Measurements from ENCODE around the gene WDFY2.

WDFY2 gene

DNA sequence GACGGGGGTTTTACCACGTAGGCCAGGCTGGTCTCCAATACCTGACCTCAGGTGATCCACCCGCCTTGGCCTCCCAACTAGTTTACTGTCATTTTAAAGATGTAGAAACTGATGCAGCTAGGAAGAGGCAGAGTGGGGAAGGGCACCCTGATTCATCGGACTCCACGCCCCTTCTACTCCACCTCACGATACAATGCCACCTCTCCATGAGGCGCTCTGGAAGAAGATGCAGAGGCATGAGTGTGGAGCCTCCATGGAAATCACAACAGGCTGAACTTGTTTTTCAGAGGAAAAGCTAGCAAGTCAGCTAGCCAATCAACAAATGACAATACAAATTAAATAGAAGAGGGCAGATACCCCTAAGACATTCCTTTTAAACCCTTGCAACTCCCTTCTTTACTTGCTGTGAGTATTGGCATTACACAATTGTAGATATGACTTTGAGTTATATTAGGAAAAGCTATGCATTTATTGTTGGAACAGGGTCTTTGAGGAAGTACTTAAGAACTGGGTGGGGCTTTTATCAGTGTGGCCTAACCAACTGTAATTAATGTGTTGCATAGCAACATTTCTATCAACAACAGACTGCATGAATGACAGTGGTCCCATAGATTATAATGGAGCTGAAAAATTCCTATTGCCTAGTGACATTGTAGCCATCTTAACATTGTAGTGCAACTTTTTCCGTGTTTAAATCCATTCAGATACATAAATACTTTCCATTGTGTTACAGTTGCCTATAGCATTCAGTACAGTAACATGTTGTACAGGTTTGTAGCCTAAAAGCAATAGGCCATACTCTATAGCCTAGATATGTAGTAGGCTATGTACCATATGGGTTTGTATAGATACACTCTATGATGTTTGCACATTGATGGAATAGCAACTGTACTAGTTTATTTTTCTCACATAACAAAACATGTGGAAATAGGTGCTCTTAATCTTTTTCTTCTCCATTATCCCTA is 17.6 kb downstream of the WDFY2 start:
- DNase-seq = no peak

DNA sequence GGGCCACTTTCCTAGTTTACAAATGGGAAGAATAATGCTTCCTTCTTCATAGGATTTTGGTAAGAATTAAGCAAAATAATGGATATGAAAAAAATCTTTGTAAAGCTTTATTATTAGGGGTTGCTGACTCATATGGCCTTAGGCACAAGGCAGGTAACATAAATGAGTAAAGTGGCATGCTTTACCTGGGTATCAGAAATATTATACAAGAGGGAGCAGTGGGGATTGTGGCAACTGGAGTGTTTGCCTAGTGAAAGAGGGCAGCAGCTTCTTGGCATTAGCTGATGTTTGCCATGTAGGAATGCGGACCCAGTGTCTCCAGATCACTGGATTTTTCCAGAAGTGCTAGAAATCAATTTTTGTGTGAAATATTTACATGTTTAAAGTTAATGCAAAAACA is 19.5 kb downstream of the WDFY2 start:
- DNase-seq = no peak

DNA sequence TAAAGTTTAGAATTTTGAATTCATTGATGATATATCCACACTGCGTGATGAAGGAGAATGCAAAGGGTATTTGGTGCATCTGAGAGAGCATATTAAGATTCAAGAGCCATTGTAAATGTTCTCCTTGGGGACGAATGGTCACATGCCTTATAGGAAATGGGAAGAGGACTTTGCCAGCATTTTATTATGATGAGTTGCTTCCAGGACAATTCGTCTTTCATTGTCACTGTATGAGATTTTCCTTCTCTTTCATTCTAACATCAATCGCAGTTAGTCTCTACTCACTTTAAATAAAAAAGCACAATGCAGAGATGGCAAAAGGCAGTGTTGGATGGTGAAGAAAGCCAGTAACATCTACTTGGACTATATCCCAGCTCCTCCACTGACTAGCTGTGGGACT is 21.4 kb downstream of the WDFY2 start:
- no peak for DNase-seq

DNA sequence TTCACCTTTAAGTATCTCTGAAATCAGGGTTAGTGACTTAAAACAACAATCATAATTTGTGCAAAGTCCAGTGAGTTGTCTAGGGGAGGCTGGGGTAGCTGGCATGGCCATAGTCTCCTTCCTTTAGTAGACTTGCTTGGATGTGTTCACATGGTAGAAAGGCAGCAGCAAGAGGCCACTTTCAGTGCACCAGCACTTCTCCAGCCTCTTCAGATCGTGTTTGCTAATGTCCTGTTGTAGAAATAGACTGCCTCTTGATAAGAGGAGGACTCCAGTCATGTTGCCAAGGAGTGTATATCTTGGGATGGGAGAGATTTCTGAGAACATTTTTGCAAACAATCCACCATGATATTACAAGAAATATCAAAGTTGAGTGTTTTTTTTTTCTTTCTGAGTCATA is 22.9 kb downstream of the WDFY2 start:
- peak; percentile 47 for DNase-seq

DNA sequence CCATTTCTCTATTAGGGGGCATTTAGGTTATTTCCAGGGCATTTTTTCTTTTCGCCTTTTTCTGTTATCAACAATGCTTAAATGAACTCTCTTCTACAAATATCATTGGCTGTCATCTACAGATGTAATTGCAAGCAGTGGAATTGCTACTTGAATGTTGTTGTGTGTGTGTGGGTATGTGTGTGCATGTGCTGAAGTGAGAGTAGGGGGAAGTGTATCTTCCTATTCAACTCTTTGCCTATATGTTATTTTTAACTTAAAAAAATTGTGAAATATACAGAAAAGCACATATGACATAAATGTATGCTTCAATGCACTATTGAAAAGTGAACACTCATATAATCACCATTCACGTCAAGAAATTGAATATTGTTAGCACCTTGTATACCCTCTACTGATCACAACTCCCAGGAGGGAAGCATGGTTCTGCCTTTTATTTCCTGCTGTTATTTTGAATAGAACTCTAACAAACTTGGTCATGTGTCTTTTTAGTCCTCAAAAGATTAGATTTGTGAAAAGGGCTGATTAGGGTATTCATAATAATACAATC is 24.7 kb downstream of the WDFY2 start:
- DNase-seq = no peak

DNA sequence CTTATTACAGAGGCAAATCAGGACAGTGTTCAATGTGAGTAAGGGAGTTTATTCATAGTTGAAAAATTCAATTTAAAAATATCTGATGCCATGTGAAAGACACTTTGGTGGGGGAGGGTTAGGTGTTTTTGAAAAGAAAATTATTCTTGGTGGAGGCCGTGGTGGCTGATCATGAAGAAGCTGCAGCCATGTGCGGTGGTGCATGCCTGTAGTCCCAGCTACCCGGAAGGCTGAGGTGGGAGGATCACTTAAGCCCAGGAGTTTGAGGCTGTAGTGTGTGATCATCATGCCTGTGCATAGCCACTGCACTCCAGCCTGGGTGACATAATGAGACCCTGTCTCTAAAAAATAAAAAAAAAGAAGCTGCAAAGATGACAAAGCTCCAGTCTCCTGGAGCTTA is 28.6 kb downstream of the WDFY2 start:
- DNase-seq = no peak

DNA sequence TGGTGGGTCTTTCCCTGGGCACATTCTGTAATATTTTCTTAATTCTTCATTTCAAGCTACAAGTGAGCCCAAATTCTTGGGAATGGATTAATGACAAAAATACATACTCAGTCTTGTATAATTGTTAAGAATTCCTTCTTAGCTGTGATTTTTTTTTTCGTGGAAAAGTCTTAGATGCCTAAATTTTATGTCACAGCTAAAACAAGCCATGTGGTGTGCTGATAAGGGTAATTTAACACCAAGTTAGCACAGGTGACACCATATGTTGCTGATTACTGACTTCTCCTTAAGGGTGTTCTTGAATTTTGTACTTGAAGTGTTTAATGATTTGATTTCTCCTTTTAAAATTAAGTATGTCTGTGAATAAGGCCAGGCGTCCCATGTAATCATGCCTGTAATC is 29.3 kb downstream of the WDFY2 start:
- DNase-seq = no peak

DNA sequence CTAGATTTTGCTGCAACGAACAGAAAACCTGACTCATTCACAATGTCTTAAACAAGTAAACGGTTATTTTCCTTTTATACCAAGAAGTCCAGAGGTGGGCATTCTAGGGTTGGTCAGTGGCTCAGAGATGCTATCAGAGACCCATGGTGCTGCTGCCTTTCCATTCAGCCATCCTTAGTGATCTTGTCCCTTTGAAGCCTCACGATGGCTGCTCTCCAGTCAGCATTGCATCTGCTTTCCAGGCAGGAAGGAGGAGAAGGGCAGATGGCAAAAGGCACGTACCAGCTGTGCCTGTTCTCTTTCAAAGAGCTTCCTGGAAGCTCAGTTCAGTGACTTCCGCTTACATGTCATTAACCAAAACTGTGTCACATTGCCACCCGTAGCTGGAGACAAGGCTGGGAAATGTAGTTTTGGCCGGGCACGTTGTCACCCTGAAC is 30.1 kb downstream of the WDFY2 start:
- DNase-seq = peak; percentile 62

DNA sequence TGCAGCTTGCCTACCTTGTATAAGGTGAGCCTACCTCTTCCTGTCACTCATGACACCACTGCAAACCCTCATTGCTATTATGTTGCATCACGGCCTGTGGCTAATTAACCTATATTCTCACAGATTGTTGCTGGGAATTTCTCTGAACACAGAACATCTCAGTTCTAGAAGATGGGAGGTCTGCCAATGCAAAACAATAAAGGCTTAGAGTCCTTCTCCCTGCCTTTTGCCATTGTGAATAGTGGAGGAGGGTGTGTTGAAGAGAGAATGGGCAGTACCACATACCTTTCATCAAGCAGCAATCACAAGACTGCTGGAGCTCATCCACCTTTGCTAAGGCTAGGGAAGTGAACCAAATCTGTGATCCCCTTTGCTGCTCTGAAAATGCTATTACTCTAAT is 34.4 kb downstream of the WDFY2 start:
- DNase-seq = no peak

DNA sequence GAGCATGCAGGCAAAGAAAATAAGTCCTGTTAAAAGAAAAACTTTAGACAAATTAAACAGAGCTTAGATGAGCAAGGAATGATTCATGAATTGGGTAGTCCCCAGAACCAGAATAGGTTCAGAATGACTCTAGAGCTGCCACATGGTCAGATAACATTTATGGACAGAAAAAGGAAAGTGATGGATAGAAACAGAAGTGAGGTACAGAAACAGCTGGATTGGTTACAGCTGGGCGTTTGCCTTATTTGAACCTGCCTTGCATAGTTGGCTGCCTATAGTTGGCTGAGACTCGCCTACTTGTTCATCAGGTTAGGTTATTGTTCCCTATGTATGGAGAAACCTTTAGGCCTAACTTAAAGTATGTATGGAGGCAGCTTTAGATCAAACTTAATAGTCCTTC is 35.4 kb downstream of the WDFY2 start:
- peak; percentile 81 for DNase-seq

DNA sequence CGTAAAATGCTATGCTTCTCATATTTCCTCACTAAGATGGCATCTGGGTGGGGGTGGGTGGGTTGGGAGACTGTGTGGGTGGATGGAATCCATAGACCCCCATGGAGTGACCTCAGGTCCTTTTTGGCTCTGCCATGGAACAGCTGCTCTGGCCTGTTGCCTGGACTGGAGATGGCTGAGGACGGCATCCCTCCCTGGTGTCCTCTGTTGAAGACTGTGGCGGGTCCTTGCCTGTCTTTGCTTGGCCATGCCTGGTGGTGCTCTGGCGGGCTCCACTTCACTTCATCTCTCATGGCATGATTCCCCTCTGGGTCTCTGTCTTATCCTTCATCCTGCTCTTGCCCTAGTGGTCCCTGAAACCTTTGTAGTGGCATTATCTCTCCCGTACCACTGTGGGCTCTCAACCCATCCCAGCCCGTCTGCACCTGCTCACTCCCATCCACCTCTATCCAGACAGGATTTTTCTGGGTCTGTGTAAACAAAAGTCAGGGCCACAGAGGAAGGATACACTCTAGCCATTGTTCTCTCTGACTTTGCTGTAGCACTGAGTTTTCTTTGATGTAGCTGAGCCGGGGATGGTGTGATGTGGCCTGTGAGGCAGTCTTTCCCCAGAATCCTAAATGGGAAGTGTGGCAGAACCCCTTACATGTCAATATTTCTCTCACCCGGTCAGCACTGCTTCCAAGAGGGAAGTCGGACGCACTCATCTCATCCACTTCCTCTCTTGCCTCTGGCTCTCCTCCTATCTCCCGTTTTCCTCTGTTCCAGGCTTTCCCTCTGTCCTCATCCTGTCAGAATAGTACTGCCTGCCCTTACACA is 36.1 kb downstream of the WDFY2 start:
- DNase-seq = no peak

DNA sequence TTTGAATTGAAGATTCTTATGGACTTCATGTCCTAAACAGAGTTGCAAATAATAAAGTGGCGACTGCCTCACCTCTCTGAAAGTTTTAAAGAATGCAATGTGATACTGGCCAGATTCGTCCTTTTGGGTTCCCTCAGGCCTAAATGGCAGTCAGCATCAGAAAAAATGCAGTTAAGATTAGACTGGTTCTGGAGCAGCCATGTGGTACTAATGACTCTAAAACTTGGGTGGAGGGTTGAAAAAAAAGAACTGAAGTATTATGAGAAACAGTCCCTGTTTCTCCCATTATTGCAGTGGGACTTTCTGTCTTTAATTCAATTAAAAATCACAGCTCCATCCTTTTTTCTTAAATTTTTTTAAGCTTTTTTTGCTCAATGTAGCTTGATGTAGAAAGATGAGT is 37.3 kb downstream of the WDFY2 start:
- DNase-seq = no peak

DNA sequence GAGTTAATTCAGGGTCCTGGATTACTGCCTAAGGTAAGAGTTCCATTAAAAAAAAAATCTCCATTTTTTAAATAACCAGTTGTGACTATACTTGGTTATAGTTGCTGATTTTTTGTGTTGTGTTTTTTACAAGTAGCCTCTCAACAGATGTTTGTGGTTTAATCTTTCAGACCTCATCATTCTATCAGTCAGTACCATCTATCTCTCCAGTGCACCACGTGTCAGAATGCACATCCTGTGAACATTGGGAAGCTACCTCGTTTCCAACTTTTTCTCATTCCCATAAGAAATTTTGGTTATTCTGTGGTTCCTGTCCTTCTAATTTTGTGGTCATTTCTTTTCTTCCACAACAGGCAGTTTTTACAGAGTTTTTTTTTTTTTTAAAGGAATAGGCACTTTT is 39.2 kb downstream of the WDFY2 start:
- DNase-seq = no peak

DNA sequence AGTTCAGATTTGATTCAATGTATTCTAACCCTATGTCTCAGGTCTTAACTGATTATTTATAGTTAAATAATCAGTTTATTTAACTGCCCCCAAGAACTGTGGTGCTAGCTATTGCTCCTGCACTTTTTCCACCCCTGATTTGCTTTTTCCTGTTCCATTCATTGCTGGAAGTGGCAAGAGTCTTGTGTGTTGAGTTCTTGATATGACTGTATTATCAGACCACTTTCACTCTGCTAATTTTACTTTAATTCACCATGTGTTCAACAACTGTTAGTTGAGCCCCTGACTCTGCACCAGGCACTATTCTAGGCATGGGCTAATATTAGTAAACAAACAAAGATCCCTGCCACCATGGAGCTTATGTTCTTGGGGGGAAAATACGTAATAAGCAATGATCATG is 39.9 kb downstream of the WDFY2 start:
- DNase-seq = no peak

DNA sequence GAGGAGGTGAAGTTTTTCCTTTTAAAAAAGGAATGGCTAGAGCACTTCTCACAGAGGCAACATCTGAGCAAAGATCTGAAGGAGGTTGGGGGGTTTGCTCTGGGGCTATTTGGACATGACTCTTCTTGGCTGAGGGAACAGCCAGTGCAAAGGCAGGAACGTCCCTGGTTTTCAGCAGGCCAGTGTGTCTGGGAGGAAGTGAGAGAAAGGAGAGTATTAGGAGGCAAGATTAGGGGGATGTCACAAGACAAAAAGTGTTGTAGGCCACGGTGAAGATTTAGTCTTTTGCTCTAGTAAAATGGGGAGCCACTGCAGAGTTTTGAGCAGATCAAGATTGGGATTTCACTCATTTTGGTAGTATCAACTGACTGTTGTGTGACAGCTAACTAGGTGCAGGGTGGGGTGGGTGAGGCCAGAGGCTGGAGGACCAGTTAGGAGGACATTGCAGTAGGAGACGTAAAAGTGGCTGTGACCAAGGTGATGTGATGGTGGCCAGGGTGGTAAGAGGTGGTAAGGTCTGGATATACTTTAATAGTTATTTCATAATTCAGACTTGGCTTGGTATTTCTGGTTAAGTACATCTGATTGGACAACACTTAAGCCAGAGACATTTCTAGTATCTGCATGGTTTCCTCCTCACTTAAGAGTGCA is 40.6 kb downstream of the WDFY2 start:
- no peak for DNase-seq

DNA sequence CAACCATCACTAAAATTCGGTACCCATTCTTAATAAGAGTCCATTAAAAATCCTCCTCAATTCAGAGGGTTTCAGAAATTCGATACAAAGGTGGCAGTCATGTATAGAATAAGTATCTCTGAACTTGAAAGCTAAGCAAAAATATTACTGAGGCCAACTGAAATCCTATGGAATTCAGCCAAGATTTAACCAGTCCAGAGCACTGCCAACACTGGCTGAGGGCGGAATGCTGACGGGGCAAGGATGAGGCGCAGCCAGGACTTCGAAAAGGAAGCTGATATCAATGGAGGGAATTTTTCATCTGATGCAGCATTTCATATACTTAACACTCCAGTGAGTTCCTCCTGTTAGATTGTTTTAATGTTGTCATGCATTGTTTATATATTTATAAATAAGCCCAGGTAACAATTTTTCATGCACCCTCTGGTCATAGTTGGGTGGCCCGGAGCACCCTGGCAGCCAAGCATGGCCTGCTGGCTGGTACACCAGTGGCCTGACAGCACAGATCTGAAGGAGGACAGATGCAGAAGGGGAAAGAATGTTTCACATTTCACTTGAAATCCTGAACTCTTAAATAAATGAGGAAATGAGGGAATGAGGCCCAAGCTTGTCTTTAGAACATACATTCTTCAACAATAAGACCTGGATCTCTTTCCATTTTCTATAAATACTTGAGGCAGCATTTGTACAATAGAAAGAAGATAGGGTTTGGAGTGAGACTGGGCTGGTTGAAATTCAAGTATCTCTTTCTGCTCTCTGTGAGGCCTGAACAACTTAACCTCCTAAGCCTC is 41.5 kb downstream of the WDFY2 start:
- DNase-seq = no peak

DNA sequence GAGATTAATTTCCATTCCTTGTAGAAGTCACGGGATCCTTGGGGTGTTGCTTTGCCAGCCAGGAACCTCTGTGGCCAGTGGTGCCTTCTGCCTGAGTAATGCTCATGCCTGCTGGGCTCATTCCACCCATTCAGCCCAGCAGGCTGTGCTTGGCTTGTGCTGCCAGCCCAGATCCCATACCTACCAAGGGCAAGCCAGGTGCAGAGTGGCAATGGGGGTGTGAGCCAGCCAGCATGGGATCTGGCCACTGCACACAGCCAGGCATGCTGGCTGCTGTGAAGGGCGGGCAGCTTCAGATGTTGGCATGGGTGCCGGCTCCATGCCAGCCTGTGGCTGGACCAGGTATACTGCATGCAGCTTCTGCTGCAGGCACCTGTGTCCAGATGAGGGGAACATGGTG is 42.5 kb downstream of the WDFY2 start:
- no peak for DNase-seq

DNA sequence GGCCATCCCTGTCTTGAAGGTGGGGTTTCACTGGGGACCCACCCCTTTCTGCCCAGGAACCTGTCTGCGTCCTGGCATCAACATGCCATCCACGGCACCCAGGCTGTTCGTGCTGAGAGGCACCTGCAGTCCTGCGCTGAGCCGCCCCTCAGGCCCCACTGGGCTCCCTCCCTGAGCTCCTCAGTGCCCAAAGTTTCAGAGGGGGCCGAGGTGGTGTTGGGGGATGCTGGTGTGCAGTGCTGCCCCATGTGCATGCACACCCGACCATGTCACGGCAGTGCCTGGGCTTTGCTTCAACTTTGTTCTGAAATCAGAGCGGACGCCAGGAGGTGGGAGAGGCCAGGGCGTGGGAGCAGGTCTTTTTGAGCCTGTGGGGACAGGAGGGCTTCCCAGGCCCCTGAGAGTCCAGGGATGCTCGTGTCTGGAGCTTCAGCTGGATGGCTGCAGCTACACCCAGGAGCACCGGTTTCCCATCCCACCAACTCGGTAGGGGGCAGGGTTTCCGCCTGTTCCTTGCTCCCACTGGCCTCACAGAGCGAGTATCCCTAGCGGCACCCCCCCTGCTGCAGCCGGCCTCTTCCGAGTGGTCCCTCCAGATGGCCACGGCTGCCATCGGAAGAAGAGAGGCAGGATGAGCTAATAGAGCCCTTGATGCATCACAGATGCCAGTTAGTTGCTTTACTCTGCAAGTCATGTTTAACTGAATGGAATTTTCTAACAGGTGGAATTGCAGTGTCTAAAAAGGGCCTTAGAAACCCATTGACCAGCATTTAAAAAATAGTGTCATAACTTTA is 44.0 kb downstream of the WDFY2 start:
- DNase-seq = no peak

DNA sequence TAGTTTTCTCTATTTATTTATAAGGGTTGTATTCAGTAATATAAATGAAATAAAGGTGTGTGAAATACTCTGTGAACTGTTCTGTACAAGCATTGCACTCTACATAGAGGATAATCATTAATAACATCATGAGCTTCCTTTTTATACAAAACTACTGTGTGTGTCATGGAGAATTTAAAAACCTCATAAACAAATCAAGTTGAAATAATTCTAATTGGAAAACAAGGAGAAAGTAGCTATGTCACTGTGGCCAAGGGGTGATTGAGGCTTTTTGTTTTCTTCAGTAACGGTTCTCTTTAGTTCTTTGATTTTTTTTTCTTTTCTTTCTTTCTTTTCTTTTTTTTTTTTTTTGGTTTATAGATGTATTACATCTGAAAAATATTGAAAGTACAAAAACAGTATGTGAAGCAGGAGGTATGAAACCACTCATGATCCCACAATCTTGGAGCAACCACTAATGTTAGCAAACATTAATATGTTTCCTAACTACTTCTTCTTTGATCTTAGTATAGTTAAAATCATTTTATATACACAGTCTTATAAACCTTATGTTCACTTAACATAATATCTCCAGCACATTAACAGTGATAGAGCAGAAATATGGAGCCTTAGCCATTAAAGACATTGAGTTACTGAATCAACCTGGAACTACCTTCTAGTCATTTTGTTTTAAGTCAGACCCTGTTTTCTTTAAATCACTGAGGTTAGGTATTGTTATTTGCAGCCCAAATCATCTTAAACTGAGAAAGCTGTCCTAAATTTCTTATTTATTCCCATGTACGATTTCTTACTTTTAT is 45.4 kb downstream of the WDFY2 start:
- DNase-seq = no peak

DNA sequence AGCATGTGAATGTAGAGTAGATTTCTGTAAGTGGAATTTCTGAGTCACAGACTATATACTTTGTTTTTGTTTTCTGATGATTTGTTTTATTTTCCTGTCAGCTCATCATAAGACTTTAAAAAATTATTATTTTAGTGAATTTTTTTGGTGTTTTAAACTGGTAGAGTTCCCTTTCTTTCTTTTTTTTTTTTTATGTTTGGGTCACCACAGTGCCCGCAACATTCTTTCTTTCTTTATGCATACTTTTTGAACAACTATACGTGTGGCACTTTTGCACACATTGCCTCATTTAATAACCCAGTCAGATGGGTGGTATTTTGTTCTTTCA is 46.0 kb downstream of the WDFY2 start:
- peak; percentile 77 for DNase-seq

All from fibroblast of skin of back (primary cell).